Neutrophil (primary cell): ENCODE results near the gene POLN.

Experiments
- H3K27ac ChIP-seq: fragments of 200-600 bp; sonication (generic); 2 replicates; pipeline ENCODE4 v1.5.1; 2016; ENCODE audit warnings: mild to moderate bottlenecking, moderate library complexity
- H3K27me3 ChIP-seq: fragments of 200-600 bp; sonication (generic); 2 replicates; pipeline ENCODE4 v1.6.0; 2016; ENCODE audit warnings: mild to moderate bottlenecking
- H3K36me3 ChIP-seq: fragments of 200-600 bp; sonication (generic); 2 replicates; pipeline ENCODE4 v1.5.1; 2017
- H3K4me1 ChIP-seq, 2 experiments: fragments of 200-600 bp in 1 of 2; sonication (generic) in 1 of 2; 1 replicate in 1 of 2; 2 replicates in 1 of 2; pipeline versions ENCODE4 v1.5.1 to v1.6.1; 2013 to 2016; ENCODE audit warnings: low read depth in 1 of 2, low read length in 1 of 2, mild to moderate bottlenecking in 1 of 2, moderate library complexity in 1 of 2; ENCODE audit not compliant: control insufficient read depth in 1 of 2, insufficient read depth in 1 of 2
- H3K4me3 ChIP-seq, 2 experiments: fragments of 200-600 bp in 1 of 2; sonication (generic) in 1 of 2; 1 replicate in 1 of 2; 2 replicates in 1 of 2; pipeline ENCODE4 v1.5.1; 2013 to 2016; ENCODE audit warnings: low read depth in 1 of 2, low read length in 1 of 2, mild to moderate bottlenecking in 1 of 2, moderate library complexity in 1 of 2
- H3K9me3 ChIP-seq: fragments of 200-600 bp; sonication (generic); 2 replicates; pipeline ENCODE4 v1.5.1; 2016
- CTCF ChIP-seq: fragments of 200-600 bp; sonication (generic); IDR thresholded peaks from 2 replicates; pipeline ENCODE4 v1.5.1; 2016; ENCODE audit warnings: antibody characterized with exemption

The POLN gene

GRCh38 chr4:2269618-2270163 is 27.8 kb upstream of the POLN start:
- H3K9me3 ChIP-seq, result no peaks in the 10 kb centered on the region
- H3K4me3 ChIP-seq, result no peak overlapping the region
- H3K4me1 ChIP-seq, result no peaks in the 10 kb centered on the region
- TF ChIP-seq CTCF, result no peak
- H3K27ac ChIP-seq, result no peak overlapping the region
- H3K36me3 ChIP-seq, result no peaks in the 10 kb centered on the region
- H3K27me3 ChIP-seq, result no peaks in the 10 kb centered on the region

- no peak for TF ChIP-seq CTCF
- Histone ChIP-seq H3K4me1 (no peaks in the 10 kb centered on the region), H3K36me3 (no peaks in the 10 kb centered on the region), H3K9me3 (no peaks in the 10 kb centered on the region), H3K27me3 (no peaks in the 10 kb centered on the region), H3K27ac (no peak overlapping the region), H3K4me3 (no peak overlapping the region)
These were observed 27.2 kb upstream of the POLN start for GRCh38 chr4:2269206-2269531.

GRCh38 chr4:2268357-2269205 is 26.7 kb upstream of the POLN start:
- no peaks in the 10 kb centered on the region for H3K9me3 ChIP-seq
- H3K4me1 ChIP-seq, result no peaks in the 10 kb centered on the region
- H3K4me3 ChIP-seq, result no peak overlapping the region
- H3K27me3 ChIP-seq, result no peaks in the 10 kb centered on the region
- no peak for TF ChIP-seq CTCF
- H3K36me3 ChIP-seq, result no peaks in the 10 kb centered on the region
- H3K27ac ChIP-seq, result no peak overlapping the region

GRCh38 chr4:2267841-2268240 is 25.9 kb upstream of the POLN start:
- H3K27me3 ChIP-seq, result no peaks in the 10 kb centered on the region
- H3K4me3 ChIP-seq, result no peak overlapping the region
- peaks cover 3 to 6% of the 10 kb centered on the region in 2 experiments for H3K4me1 ChIP-seq
- H3K27ac ChIP-seq, result no peak overlapping the region
- no peak for TF ChIP-seq CTCF
- H3K36me3 ChIP-seq, result no peaks in the 10 kb centered on the region
- H3K9me3 ChIP-seq, result no peaks in the 10 kb centered on the region

GRCh38 chr4:2267320-2267811 is 25.4 kb upstream of the POLN start:
- TF ChIP-seq CTCF, result no peak
- no peak overlapping the region for H3K27ac ChIP-seq
- no peaks in the 10 kb centered on the region for H3K36me3 ChIP-seq
- H3K27me3 ChIP-seq, result no peaks in the 10 kb centered on the region
- no peaks in the 10 kb centered on the region for H3K9me3 ChIP-seq
- H3K4me1 ChIP-seq, result peaks cover 6 to 11% of the 10 kb centered on the region in 2 experiments
- no peak overlapping the region for H3K4me3 ChIP-seq
